Esophagus muscularis mucosa (tissue), 3 donors: ENCODE results near the gene OR5B2.

Experiments
- CTCF ChIP-seq, 3 experiments: fragments of 200-600 bp in 2 of 3; fragments of 450-650 bp in 1 of 3; sonication (generic) in 2 of 3; IDR thresholded peaks; one replicate each; pipeline ENCODE4 v1.5.1; 2017 to 2019; ENCODE audit warnings: antibody characterized with exemption in 3 of 3, mild to moderate bottlenecking in 2 of 3, moderate library complexity in 1 of 3
- POLR2A ChIP-seq: fragments of 450-650 bp; IDR thresholded peaks from one replicate; pipeline ENCODE4 v1.6.1; 2017; ENCODE audit warnings: antibody characterized with exemption, moderate library complexity, mild to moderate bottlenecking, low read depth
- POLR2AphosphoS5 ChIP-seq, 2 donors: sonication (generic); formaldehyde crosslinking; IDR thresholded peaks; one replicate each; pipeline ENCODE4 v1.6.1; 2017; ENCODE audit warnings: antibody characterized with exemption in 2 of 2

GRCh38 chr11:58429273-58429672 is 1.4 kb upstream of the OR5B2 start:
- TF ChIP-seq CTCF (IDR thresholded peaks at IDR 0.05) (no peak), POLR2AphosphoS5 (IDR thresholded peaks at IDR 0.05) (no peak), POLR2A (no peak)
